Esophagus muscularis mucosa (tissue), 4 donors: ENCODE data around the gene IQGAP2.

ENCODE experiments used
- CTCF ChIP-seq, 3 experiments: fragments of 200-600 bp in 2 of 3; fragments of 450-650 bp in 1 of 3; sonication (generic) in 2 of 3; IDR thresholded peaks; one replicate each; pipeline ENCODE4 v1.5.1; 2017 to 2019; ENCODE audit warnings: antibody characterized with exemption in 3 of 3, mild to moderate bottlenecking in 2 of 3, moderate library complexity in 1 of 3
- EP300 ChIP-seq: sonication (generic); formaldehyde crosslinking; IDR thresholded peaks from one replicate; pipeline ENCODE4 v1.6.1; 2017; ENCODE audit warnings: antibody characterized with exemption
- POLR2A ChIP-seq: fragments of 450-650 bp; IDR thresholded peaks from one replicate; pipeline ENCODE4 v1.6.1; 2017; ENCODE audit warnings: antibody characterized with exemption, moderate library complexity, mild to moderate bottlenecking, low read depth

GRCh38 chr5:76514713-76515112, 111.6 kb downstream of the IQGAP2 start:
- TF ChIP-seq CTCF (IDR thresholded peaks at IDR 0.05) (no peak), POLR2A (no peak), EP300 (no peak)
